ENCODE results near the gene SBF1.

GRCh38 chr22:50468626-50469025 lies 6.2 kb downstream of the SBF1 start:
- TF ChIP-seq CTCF (IDR thresholded peaks at IDR 0.05): no peak
- TF ChIP-seq EP300 (IDR thresholded peaks at IDR 0.05): no peak

Measured in esophagus muscularis mucosa (tissue), 3 donors.